ENCODE data around the gene KLF16. TPM values are rescaled to one million over a fixed set of nuclear protein-coding genes. Genes with fewer than 3 reads are reported as not detected.
A peak's percentile ranks its signal among the peaks of the same experiment; 100 is the strongest.
"Not testable (repeated sequence)": the region's sequence is repeated elsewhere in the genome, so short reads cannot be mapped to it uniquely, and the experiment has no call there.

KLF16 gene
- total and polyA plus RNA-seq, 5 donors, result 4.5 to 11.1 (median 7.1) TPM

DNA sequence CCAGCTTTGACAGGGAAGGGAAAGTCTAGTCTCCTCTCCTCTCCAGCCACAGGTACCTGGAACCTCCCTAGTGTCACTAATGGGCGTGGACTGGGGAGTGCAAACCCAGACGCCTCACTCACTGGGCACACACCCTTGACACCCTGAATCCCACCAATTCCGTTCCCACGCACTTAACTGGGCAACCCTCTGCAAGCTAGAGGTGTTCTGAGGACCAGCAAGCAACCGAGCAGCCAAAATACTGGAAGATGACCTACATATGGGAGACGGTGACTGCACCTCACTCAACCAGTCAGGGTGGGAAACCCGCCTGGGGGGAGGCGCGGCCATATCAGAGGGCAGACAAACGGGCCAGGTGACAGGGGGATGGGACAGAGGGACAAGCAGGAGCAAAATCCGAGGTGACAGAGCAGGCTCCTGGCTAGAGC is 20.9 kb upstream of the KLF16 start:
- DNase-seq (no peak), ATAC-seq (no peak)
- Histone ChIP-seq H3K4me3 (ENCODE audit: low read length) (peak overlapping the region; percentile 85), H3K9me3 (ENCODE audit: control insufficient read depth, low read length) (no peaks in the 10 kb centered on the region), H3K27ac (ENCODE audit: low read length) (peak overlapping the region; percentile 86), H3K27me3 (ENCODE audit: control insufficient read depth, insufficient read depth) (no peaks in the 10 kb centered on the region), H3K4me1 (ENCODE audit: control insufficient read depth, insufficient read depth, low read length) (no peaks in the 10 kb centered on the region)
- 2% methylated on average over 11 of the region's 11 CpGs for WGBS
- intact Hi-C loops (cut with DNase I), result no loop called here

DNA sequence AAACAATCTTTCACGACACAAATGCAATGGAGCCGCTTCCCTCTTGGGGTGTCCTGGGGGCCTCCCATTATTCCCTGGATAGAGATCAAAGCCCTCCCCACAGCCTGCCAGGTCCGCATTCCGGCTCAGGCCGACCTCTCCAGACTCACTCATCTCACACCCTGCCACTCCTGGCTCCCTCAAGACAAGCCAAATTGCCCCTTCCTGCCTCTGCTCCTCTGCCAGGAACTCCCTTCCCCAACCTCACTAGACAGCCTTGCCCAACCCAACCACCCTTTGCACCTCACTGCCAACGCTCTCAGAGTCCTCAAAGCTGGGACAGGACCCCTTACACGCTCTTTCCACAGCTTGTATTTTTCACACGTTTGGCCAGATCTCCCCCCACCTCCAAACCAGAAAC is 20.4 kb upstream of the KLF16 start:
- intact Hi-C loops (cut with DNase I), result no loop called here
- WGBS, result 20% methylated on average over 8 of the region's 8 CpGs
- no peaks in the 10 kb centered on the region for H3K27me3 ChIP-seq (ENCODE audit: control insufficient read depth, insufficient read depth)
- DNase-seq, result no peak
- no peak for ATAC-seq
- H3K4me1 ChIP-seq (ENCODE audit: control insufficient read depth, insufficient read depth, low read length), result no peaks in the 10 kb centered on the region
- H3K27ac ChIP-seq (ENCODE audit: low read length), result peak overlapping the region; percentile 86
- peak overlapping the region; percentile 85 for H3K4me3 ChIP-seq (ENCODE audit: low read length)
- H3K9me3 ChIP-seq (ENCODE audit: control insufficient read depth, low read length), result no peaks in the 10 kb centered on the region

DNA sequence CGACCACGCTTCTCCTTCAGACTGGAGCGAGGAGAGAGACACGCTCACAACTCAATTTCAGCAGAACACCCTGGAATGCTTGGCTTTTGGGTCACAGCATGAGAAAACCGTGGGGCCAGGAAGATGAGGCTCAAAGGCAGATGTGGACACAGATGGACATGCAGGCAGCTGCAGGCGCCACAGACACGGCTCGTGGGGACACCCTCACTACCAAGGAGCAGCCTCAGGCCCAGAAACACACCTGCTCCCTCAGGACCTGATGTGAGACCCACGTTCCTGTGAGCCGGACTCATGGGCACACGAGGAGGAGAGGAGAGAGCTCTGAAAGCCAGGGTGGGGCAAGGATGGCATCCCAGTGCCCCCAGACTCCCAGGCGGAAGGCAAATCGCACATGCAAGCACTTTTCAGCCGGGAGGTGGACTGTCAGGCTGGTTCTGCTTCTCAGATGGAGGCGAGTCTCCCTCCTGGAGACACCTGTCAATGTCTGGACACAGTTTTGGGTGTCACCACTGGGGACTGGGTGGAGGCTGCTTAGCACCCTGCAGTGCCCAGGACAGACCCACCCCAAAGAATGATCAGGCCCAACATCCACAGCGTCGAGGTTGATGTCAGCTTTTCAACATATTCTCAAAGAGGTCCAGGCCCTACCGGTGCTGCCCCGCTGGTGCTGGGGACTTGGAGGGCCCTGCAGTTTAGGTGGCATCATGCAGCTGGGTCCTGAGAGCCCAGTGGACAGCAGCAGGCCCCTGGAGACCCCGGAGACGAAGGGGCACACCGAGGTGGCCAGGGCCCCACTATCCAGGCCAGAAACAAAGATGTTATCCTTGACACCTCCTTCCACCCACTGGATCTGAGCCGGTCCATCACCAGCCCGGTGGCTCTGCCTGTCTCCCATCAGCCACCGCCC is 19.7 kb upstream of the KLF16 start:
- DNase-seq (no peak), ATAC-seq (no peak)
- H3K9me3 ChIP-seq (ENCODE audit: control insufficient read depth, low read length), result no peaks in the 10 kb centered on the region
- H3K27me3 ChIP-seq (ENCODE audit: control insufficient read depth, insufficient read depth), result no peaks in the 10 kb centered on the region
- H3K4me3 ChIP-seq (ENCODE audit: low read length), result no peak overlapping the region
- peak overlapping the region; percentile 57 for H3K27ac ChIP-seq (ENCODE audit: low read length)
- 46% methylated on average over 25 of the region's 25 CpGs for WGBS
- H3K4me1 ChIP-seq (ENCODE audit: control insufficient read depth, insufficient read depth, low read length), result no peaks in the 10 kb centered on the region
- intact Hi-C loops (cut with DNase I), result no loop called here

DNA sequence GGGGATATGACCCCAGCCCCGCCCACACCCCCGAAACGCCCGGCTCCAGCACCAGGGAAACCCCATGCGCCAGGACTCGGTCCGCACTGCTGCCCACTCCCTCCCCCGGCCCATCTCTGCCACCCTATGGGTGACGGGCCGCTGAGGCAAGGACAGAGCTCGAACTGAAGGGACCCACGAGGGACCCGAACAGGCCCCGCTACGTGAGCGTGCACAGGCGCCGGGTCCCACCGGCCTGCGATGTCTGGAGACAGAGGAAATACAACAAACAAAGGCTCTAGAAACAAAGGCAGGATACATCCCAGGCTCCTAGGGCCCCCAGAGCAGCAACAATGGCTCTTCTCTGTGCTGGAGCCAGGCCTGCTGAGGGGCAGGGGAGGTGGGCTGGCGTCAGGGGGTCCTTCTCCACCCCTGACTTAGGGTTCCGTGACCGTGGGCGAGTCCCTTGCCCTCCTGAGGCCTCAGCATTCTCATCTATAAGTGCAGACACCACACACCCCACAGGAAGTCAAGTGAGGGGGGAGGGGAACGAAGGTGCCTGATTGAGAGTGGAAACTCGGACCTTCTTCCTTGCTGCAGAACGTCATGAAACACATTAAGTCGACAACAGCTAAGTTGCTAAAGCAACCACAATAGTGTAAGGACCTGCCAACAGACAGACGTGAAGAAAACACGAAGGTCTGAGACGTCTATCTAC is 18.9 kb upstream of the KLF16 start:
- H3K4me1 ChIP-seq (ENCODE audit: control insufficient read depth, insufficient read depth, low read length), result no peaks in the 10 kb centered on the region
- H3K4me3 ChIP-seq (ENCODE audit: low read length), result peak overlapping the region; percentile 27

DNA sequence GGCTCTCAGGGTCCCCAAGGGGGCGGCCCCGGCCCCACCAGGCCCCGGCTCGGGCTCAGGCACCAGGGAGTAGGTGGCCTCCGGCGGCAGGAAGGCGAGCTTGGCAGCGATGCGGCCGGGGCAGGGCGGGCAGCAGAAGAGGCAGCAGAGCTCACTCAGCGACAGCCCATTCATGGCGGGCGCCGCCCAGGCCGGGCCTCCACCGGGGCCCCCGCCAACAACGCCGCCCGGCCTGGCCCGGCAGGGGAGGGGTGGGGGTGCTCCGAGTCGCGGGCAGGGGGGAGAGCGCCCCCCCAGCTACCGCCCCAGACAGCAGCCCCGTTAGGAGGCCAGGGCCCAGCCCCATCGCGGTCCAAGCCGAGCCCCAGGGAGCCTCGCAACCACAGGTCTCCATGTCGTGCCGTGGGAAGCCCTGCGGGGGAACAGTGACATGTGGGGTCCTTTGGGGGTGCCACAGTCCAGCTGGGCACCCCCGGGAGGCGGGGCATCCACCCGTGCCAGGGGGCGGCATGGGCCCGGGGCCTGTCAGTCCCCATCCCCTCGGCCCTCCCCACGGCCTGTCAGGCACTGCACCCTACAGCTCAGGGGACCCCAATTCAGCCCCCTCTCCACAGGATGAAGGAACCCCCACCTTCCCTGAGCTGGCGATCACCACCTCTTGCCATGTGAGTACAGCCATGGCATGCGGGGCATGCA is 18.2 kb upstream of the KLF16 start:
- intact Hi-C loops (cut with DNase I); DNase-seq; H3K4me1 ChIP-seq (ENCODE audit: control insufficient read depth, insufficient read depth, low read length); H3K27me3 ChIP-seq (ENCODE audit: control insufficient read depth, insufficient read depth); H3K9me3 ChIP-seq (ENCODE audit: control insufficient read depth, low read length): not testable (repeated sequence)
- peak in 1 of 2 donors; percentile 0 for ATAC-seq
- peak overlapping the region; percentile 27 for H3K4me3 ChIP-seq (ENCODE audit: low read length)
- H3K27ac ChIP-seq (ENCODE audit: low read length), result peak overlapping the region; percentile 57
- 58% methylated on average over 36 of the region's 44 CpGs for WGBS

More for the DNA sequence above, 18.9 kb upstream of the KLF16 start:
- peak overlapping the region; percentile 57 for H3K27ac ChIP-seq (ENCODE audit: low read length)
- no peaks in the 10 kb centered on the region for H3K27me3 ChIP-seq (ENCODE audit: control insufficient read depth, insufficient read depth)
- ATAC-seq (peak in 1 of 2 donors; percentile 22), DNase-seq (peak in 1 of 3 donors; percentile 68)
- no peaks in the 10 kb centered on the region for H3K9me3 ChIP-seq (ENCODE audit: control insufficient read depth, low read length)
- 44% methylated on average over 31 of the region's 31 CpGs for WGBS
- intact Hi-C loops (cut with DNase I), result no loop called here

DNA sequence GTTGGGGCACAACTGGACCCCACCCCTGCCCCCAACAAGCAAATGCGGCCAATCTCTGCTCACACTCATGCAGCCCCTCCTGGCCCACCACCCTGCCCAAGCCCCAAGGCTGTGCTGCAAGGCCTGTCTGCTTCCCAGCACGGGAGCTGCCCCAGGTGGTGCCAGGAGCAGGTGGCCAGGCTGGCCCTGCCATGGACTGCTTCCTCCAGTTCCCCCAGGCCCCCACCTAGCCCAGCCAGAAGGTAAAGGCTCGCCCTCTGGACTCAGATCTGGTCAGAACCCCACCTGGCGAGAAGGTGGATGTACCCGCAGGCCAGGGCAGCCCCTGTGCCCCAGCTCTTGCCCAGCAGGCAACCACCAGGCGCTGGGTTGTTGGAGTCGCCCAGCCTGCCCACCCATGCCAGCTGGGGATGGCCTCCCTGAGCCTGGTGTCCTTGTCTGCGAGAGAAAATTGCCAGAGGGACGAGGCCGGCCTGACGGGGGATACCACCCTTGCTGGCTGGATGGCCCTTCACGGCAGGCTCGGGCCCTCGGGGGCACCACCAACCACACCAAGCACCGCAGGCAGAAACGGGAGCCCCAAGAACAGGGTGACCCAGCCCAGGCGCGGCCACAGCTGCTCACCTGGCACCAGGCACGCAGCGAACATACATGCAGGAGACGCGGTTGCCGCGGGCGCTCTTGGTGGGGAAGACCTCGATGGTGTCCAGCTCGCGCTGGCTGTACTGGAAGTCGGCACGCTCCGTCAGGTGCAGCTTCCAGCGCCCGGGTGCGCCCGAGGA is 17.4 kb upstream of the KLF16 start:
- WGBS, result 83% methylated on average over 28 of the region's 35 CpGs
- no peaks in the 10 kb centered on the region for H3K27me3 ChIP-seq (ENCODE audit: control insufficient read depth, insufficient read depth)
- DNase-seq, result no peak
- no peak overlapping the region for H3K4me3 ChIP-seq (ENCODE audit: low read length)
- peaks cover 4% of the 10 kb centered on the region for H3K4me1 ChIP-seq (ENCODE audit: control insufficient read depth, insufficient read depth, low read length)
- H3K27ac ChIP-seq (ENCODE audit: low read length), result no peak overlapping the region
- H3K9me3 ChIP-seq (ENCODE audit: control insufficient read depth, low read length), result no peaks in the 10 kb centered on the region
- ATAC-seq, result no peak
- intact Hi-C loops (cut with DNase I), result no loop called here

DNA sequence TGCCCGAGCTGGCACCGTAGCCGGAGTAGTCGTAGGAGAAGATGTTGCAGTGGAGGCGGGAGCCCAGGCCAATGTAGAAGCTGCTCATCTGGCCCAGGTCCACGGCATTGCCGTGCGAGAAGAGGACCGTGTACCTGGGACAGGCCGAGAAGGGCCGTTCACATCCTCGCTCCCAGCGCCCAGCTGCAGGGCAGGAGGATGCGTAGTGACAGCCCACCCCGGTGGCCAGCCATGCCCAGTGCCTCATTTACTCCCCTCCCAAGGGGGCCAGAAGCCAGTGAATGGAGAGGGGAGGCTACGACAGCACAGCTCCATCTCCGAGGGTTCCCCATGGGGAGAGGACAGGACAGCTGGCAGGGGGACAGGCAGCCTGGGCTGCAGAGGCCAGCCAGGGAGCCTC is 16.6 kb upstream of the KLF16 start:
- H3K4me3 ChIP-seq (ENCODE audit: low read length); H3K27me3 ChIP-seq (ENCODE audit: control insufficient read depth, insufficient read depth); DNase-seq; H3K9me3 ChIP-seq (ENCODE audit: control insufficient read depth, low read length); H3K4me1 ChIP-seq (ENCODE audit: control insufficient read depth, insufficient read depth, low read length); ATAC-seq; H3K27ac ChIP-seq (ENCODE audit: low read length); intact Hi-C loops (cut with DNase I): not testable (repeated sequence)
- WGBS, result 79% methylated on average over 17 of the region's 17 CpGs

DNA sequence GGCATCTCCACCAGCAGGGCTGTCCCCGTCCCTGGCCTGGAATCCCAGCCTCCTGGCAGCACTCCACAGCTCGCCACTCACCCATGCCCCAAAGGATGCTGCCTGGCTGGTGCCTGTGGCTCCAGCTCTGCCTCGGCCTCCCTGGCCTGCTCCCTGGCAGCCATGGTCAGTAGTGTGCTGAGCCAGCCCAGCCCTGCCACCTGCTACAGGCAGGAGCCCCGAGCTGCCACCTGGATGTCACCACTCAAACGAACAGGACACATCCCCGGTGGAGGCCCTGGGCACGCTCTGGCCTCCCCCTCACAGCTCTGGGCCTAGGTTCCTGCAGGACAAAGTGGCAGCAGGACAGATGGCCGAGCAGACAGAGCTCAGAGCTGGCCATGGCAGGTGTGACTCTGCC is 15.2 kb upstream of the KLF16 start:
- H3K27me3 ChIP-seq (ENCODE audit: control insufficient read depth, insufficient read depth); H3K4me3 ChIP-seq (ENCODE audit: low read length); intact Hi-C loops (cut with DNase I); H3K27ac ChIP-seq (ENCODE audit: low read length); H3K4me1 ChIP-seq (ENCODE audit: control insufficient read depth, insufficient read depth, low read length); ATAC-seq; H3K9me3 ChIP-seq (ENCODE audit: control insufficient read depth, low read length); DNase-seq: not testable (repeated sequence)
- 69% methylated on average over 8 of the region's 8 CpGs for WGBS

DNA sequence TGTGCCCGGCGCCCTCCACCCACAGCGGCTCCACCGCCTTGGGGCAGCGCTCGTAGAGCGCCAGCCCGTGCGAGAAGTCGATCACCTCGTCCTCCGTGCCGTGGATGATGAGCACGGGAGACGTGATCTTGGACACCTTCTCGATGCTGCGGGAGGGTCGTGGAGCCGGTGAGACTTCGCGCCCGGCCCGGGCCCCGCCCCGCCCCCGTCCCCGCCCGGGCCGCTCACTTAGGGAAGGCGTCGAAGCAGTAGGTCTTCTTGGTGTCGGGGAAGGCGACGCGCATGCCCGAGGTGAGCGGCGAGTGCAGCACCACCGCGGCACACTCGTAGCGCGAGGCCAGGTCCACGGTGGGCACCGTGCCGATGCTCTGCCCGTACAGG is 13.9 kb upstream of the KLF16 start:
- H3K4me3 ChIP-seq (ENCODE audit: low read length); H3K4me1 ChIP-seq (ENCODE audit: control insufficient read depth, insufficient read depth, low read length); H3K9me3 ChIP-seq (ENCODE audit: control insufficient read depth, low read length); H3K27me3 ChIP-seq (ENCODE audit: control insufficient read depth, insufficient read depth); H3K27ac ChIP-seq (ENCODE audit: low read length); DNase-seq; intact Hi-C loops (cut with DNase I); ATAC-seq: not testable (repeated sequence)
- WGBS, result 74% methylated on average over 35 of the region's 47 CpGs

DNA sequence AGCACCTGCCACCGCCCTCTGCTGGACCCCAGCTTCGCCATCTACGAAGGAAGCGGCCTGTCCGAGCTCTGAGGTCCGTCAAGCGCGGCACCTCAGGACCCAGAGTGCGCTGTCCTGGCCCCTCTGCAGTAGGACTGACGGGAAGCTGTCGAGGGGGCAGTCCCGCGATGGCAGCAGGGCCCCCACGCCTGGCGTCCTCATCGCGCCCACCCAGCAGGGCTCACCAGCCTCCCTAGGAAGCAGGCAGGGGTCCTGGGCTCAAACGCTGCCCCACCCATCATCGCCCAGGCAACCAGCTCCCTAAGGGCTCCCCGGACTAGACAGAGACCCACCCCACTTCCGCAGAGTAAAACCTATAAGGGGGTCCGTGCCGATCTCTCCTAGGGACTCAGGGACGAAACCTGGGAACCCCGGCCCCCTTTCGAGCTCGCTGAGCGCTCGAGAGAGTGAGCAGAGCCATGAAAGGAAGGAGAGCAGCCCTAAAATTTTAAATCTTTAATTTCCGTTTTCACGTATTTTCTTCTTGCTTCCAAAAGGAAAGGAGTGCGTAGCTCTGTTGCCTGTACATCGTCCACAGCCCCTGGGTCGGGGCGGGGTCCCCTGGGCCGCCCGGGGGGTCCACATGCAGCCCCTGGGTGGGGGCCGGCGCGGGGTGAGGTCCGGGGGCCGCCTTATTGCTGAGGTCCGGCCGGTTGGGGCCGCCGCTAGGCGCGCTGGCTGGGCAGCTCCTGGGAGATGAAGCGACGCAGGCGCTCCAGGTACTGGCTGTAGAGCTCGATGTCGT is 13.3 kb upstream of the KLF16 start:
- H3K4me3 ChIP-seq (ENCODE audit: low read length), result peak overlapping the region; percentile 18
- intact Hi-C loops (cut with DNase I); H3K27me3 ChIP-seq (ENCODE audit: control insufficient read depth, insufficient read depth); H3K9me3 ChIP-seq (ENCODE audit: control insufficient read depth, low read length); H3K4me1 ChIP-seq (ENCODE audit: control insufficient read depth, insufficient read depth, low read length): not testable (repeated sequence)
- ATAC-seq, result peak; percentile 4 to 9
- peak overlapping the region; percentile 59 for H3K27ac ChIP-seq (ENCODE audit: low read length)
- WGBS, result 31% methylated on average over 48 of the region's 53 CpGs
- peak in 2 of 3 donors; percentile 65 to 67 for DNase-seq
